SK-N-SH (cell line): ENCODE data around the gene FGF18.
"Not testable (repeated sequence)": the region's sequence is repeated elsewhere in the genome, so short reads cannot be mapped to it uniquely, and the experiment has no call there.

Experiments
- EP300 ChIP-seq, 2 experiments: IDR thresholded peaks; 2 replicates each; pipeline versions ENCODE4 v1.4.0 to v1.6.1; 2012; ENCODE audit warnings: borderline replicate concordance in 1 of 2, low read depth in 1 of 2, low read length in 1 of 2
- GATA2 ChIP-seq: sonication (generic); formaldehyde crosslinking; IDR thresholded peaks from 2 replicates; pipeline ENCODE4 v1.5.0; 2020; ENCODE audit warnings: mild to moderate bottlenecking, missing genetic modification reagents
- JUND ChIP-seq: IDR thresholded peaks from 2 replicates; pipeline ENCODE4 v1.4.0; 2012
- POLR2AphosphoS5 ChIP-seq: IDR thresholded peaks from 2 replicates; pipeline ENCODE4 v1.6.1; 2012; ENCODE audit warnings: low read depth, low read length
- RAD21 ChIP-seq: IDR thresholded peaks from 2 replicates; pipeline ENCODE4 v1.6.1; 2012; ENCODE audit warnings: mild to moderate bottlenecking, low read length
- YY1 ChIP-seq: IDR thresholded peaks from 2 replicates; pipeline ENCODE4 v1.4.0; 2012; ENCODE audit warnings: low read depth, mild to moderate bottlenecking
- ZBTB33 ChIP-seq: IDR thresholded peaks from 2 replicates; pipeline ENCODE4 v1.4.0; 2012; ENCODE audit warnings: low read depth, borderline replicate concordance
- TF ChIP-seq, protein P1 (sequence below): fragments of 200-600 bp; sonication (generic); IDR thresholded peaks from 2 replicates; pipeline ENCODE4 v1.6.1; 2017; ENCODE audit warnings: antibody characterized with exemption, mild to moderate bottlenecking, moderate library complexity

GRCh38 chr5:171413993-171414392 is 5.5 kb upstream of the FGF18 start:
- TF ChIP-seq, protein P1, sequence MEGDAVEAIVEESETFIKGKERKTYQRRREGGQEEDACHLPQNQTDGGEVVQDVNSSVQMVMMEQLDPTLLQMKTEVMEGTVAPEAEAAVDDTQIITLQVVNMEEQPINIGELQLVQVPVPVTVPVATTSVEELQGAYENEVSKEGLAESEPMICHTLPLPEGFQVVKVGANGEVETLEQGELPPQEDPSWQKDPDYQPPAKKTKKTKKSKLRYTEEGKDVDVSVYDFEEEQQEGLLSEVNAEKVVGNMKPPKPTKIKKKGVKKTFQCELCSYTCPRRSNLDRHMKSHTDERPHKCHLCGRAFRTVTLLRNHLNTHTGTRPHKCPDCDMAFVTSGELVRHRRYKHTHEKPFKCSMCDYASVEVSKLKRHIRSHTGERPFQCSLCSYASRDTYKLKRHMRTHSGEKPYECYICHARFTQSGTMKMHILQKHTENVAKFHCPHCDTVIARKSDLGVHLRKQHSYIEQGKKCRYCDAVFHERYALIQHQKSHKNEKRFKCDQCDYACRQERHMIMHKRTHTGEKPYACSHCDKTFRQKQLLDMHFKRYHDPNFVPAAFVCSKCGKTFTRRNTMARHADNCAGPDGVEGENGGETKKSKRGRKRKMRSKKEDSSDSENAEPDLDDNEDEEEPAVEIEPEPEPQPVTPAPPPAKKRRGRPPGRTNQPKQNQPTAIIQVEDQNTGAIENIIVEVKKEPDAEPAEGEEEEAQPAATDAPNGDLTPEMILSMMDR, result not testable (repeated sequence)
- TF ChIP-seq RAD21; EP300 (IDR thresholded peaks at IDR 0.05; ENCODE audit: borderline replicate concordance in 1 of 2, low read depth in 1 of 2, low read length in 1 of 2); YY1; POLR2AphosphoS5; ZBTB33; GATA2 (CRISPR knock-in tag); JUND: not testable (repeated sequence)
